ENCODE results near the gene AREG. TPM values are rescaled to one million over a fixed set of nuclear protein-coding genes. Genes with fewer than 3 reads are reported as not detected.

AREG gene
- polyA plus RNA-seq, 2 of the 4 experiments (the other 2 are of a cell fraction): 52.2 to 187 TPM

DNA sequence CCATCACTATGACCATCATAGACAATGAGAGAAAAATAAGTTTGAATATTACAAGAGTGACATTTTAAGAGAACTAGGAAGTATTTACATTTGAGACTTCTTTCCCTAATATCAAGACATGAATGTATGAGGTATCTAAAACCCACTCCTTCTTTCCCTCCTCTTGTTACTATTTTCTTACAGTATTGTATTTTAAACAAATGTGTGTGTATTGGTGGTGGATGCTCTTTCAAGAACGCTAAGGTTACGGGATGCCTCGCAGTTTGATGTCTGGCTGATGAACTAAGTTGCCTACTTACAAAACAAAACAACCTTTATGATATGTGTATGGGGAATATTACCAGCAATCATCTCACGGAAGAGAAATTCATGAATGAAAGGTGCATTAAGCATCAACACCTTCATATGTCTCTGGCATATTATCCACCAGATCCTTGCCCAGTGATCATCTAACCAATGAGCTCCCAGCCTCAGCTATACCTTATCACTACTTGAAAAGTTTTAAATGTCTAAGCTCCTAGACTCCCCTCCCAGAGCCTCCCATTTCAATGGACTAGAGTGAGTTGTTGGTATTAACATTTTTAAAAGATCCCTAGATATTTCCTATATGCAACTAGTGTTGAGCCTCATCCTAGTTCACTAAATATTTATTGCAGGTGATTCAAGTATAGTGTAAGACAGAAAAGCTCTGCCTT is 10.6 kb downstream of the AREG start:
- Histone ChIP-seq H3K4me3 (no peak overlapping the region), H3K4me1 (peaks cover 40% of the 10 kb centered on the region), H3K4me2 (no peak overlapping the region), H3K9me3 (peaks cover 4% of the 10 kb centered on the region; the same call in 1 of the 3 replicates), H3K27ac (no peak overlapping the region)
- ATAC-seq (0 out of 6 replicates have a peak, but pooled peaks of 1 of the 2 experiments have one; percentile 27), FAIRE-seq (no peak), DNase-seq (ENCODE audit: low read depth in 1 of 2, low spot score in 1 of 2) (no peak)
- TF ChIP-seq NR3C1 (IDR thresholded peaks at IDR 0.05): no peak
- no peak for TF ChIP-seq HES2 (IDR thresholded peaks at IDR 0.05)
- no peak for TF ChIP-seq CHD2 (IDR thresholded peaks at IDR 0.05; ENCODE audit: low read length, partially characterized antibody)
- TF ChIP-seq HOXB5 (CRISPR knock-in tag; IDR thresholded peaks at IDR 0.05): no peak
- no peak for TF ChIP-seq RNF2 (IDR thresholded peaks at IDR 0.05; ENCODE audit: borderline replicate concordance, low read depth)
- no peak for TF ChIP-seq HDAC2 (IDR thresholded peaks at IDR 0.05)
- TF ChIP-seq CBX2 (IDR thresholded peaks at IDR 0.05; ENCODE audit: borderline replicate concordance, low read depth): no peak
- no peak for TF ChIP-seq SMC3 (IDR thresholded peaks at IDR 0.05)
- no peak for TF ChIP-seq EP300 (IDR thresholded peaks at IDR 0.05)
- ChIA-PET POLR2A (interaction anchor here (1.8 kb wide), 1 partner anchor 168 kb away, joined by 8 read pairs; no protein-coding TSS in a partner anchor), CTCF (interaction anchor here (0.8 to 2.0 kb wide), 4 partner anchors 8 to 17 kb away, joined by 3 to 7 read pairs (median 4); partner anchors contain the start of gene AREG)
- WGBS (ENCODE audit: missing lambda C conversion rate): 90% methylated on average over 4 of the region's 4 CpGs

- 0 out of 2 replicates have a peak, but pooled peaks have one; percentile 34 for TF ChIP-seq FOSB (CRISPR knock-in tag; IDR thresholded peaks at IDR 0.05)
- TF ChIP-seq, protein P1, sequence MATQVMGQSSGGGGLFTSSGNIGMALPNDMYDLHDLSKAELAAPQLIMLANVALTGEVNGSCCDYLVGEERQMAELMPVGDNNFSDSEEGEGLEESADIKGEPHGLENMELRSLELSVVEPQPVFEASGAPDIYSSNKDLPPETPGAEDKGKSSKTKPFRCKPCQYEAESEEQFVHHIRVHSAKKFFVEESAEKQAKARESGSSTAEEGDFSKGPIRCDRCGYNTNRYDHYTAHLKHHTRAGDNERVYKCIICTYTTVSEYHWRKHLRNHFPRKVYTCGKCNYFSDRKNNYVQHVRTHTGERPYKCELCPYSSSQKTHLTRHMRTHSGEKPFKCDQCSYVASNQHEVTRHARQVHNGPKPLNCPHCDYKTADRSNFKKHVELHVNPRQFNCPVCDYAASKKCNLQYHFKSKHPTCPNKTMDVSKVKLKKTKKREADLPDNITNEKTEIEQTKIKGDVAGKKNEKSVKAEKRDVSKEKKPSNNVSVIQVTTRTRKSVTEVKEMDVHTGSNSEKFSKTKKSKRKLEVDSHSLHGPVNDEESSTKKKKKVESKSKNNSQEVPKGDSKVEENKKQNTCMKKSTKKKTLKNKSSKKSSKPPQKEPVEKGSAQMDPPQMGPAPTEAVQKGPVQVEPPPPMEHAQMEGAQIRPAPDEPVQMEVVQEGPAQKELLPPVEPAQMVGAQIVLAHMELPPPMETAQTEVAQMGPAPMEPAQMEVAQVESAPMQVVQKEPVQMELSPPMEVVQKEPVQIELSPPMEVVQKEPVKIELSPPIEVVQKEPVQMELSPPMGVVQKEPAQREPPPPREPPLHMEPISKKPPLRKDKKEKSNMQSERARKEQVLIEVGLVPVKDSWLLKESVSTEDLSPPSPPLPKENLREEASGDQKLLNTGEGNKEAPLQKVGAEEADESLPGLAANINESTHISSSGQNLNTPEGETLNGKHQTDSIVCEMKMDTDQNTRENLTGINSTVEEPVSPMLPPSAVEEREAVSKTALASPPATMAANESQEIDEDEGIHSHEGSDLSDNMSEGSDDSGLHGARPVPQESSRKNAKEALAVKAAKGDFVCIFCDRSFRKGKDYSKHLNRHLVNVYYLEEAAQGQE (IDR thresholded peaks at IDR 0.05): no peak
- no peak overlapping the region for H3K4me2 ChIP-seq
- ChIA-PET POLR2A (interaction anchor here (1.8 kb wide), 1 partner anchor 167 kb away, joined by 8 read pairs; no protein-coding TSS in a partner anchor), CTCF (interaction anchor here (0.8 to 2.0 kb wide), 7 partner anchors 9 to 86 kb away, joined by 3 to 7 read pairs (median 4); partner anchors contain the start of gene AREG)
- H3K4me3 ChIP-seq: no peak overlapping the region
- no peak overlapping the region for H3K27ac ChIP-seq
- 43% methylated on average over 3 of the region's 3 CpGs for WGBS (ENCODE audit: missing lambda C conversion rate)
- ATAC-seq (peak; percentile 52 to 60), DNase-seq (ENCODE audit: low read depth in 1 of 2, low spot score in 1 of 2) (peak in 1 of 2 experiments; percentile 48), FAIRE-seq (no peak)
- H3K9me3 ChIP-seq: peaks cover 6% of the 10 kb centered on the region; the same call in 2 of the 3 replicates
- peaks cover 33% of the 10 kb centered on the region for H3K4me1 ChIP-seq
Measured at GRCh38 chr4:74456056-74456744, 11.3 kb downstream of the AREG start.

- WGBS (ENCODE audit: missing lambda C conversion rate): 53% methylated on average over 5 of the region's 5 CpGs
- Histone ChIP-seq H3K27ac (no peak overlapping the region), H3K4me1 (peaks cover 26% of the 10 kb centered on the region), H3K4me2 (no peak overlapping the region), H3K4me3 (no peak overlapping the region), H3K9me3 (peaks cover 6% of the 10 kb centered on the region; the same call in 2 of the 3 replicates)
- CTCF ChIA-PET: interaction anchor here (1.0 to 2.0 kb wide), 4 partner anchors 15 to 87 kb away, joined by 3 to 7 read pairs (median 4); no protein-coding TSS in a partner anchor
- TF ChIP-seq MAFK (IDR thresholded peaks at IDR 0.05; ENCODE audit: partially characterized antibody) (peak; percentile 46), SREBF2 (IDR thresholded peaks at IDR 0.05) (no peak)
- POLR2A ChIA-PET: interaction anchor here (1.8 kb wide), 1 partner anchor 166 kb away, joined by 8 read pairs; no protein-coding TSS in a partner anchor
- DNase-seq (ENCODE audit: low read depth in 1 of 2, low spot score in 1 of 2) (peak in 1 of 2 experiments; percentile 35), FAIRE-seq (no peak), ATAC-seq (peak; percentile 43 to 47; a peak in 4 of 6 replicates)
Measured at GRCh38 chr4:74456849-74457395, 12.0 kb downstream of the AREG start.

All from A549 (cell line).